Fibroblast of lung (primary cell): ENCODE results near the gene SLC6A7.

Source experiments
- EZH2 ChIP-seq: IDR thresholded peaks from 2 replicates; pipeline ENCODE4 v1.5.1; 2012; ENCODE audit warnings: low read length, control low read depth, mild to moderate bottlenecking; ENCODE audit errors: missing control alignments
- TF ChIP-seq, protein P1 (sequence below), 2 donors: IDR thresholded peaks in 1 of 2; conservative IDR thresholded peaks in 1 of 2; 1 replicate in 1 of 2; 2 replicates in 1 of 2; pipeline ENCODE4 v1.5.1; 2011 to 2012; ENCODE audit warnings: low read length in 2 of 2, control low read depth in 1 of 2, inconsistent platforms in 1 of 2, low read depth in 1 of 2, mild to moderate bottlenecking in 1 of 2

DNA sequence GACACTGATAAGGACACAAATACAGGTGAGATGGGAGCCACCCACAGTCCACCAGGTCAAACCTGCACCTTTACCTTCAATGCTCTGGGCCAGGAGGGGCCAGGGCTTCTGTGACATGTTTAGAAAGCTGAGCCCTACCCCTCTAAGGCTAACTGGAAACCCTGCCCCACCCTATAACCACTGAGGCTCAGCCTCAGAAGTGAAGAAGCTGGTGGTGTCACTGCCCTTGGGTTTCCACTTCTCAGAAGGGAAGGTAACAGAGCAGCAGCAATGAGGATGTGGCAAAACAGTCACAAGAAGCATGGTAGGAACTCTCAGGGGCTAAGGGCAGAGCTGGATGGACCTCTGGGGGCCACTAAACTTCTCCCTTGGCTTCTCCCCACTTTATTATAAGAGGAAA lies 40.2 kb upstream of the SLC6A7 start:
- TF ChIP-seq, protein P1, sequence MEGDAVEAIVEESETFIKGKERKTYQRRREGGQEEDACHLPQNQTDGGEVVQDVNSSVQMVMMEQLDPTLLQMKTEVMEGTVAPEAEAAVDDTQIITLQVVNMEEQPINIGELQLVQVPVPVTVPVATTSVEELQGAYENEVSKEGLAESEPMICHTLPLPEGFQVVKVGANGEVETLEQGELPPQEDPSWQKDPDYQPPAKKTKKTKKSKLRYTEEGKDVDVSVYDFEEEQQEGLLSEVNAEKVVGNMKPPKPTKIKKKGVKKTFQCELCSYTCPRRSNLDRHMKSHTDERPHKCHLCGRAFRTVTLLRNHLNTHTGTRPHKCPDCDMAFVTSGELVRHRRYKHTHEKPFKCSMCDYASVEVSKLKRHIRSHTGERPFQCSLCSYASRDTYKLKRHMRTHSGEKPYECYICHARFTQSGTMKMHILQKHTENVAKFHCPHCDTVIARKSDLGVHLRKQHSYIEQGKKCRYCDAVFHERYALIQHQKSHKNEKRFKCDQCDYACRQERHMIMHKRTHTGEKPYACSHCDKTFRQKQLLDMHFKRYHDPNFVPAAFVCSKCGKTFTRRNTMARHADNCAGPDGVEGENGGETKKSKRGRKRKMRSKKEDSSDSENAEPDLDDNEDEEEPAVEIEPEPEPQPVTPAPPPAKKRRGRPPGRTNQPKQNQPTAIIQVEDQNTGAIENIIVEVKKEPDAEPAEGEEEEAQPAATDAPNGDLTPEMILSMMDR (conservative IDR thresholded peaks at IDR 0.05 in 1 of 2, IDR thresholded peaks at IDR 0.05 in 1 of 2; ENCODE audit: low read depth in 1 of 2, low read length in 2 of 2), result no peak
- TF ChIP-seq EZH2, result no peak
